Superior temporal gyrus (tissue), 1 donor: ENCODE measurements around the gene LY6G6C.

ENCODE experiments used
- DNase-seq: peaks from one replicate; pipeline ENCODE4 v3.0.0-alpha.2; 2016; ENCODE audit errors: extremely low spot score

Gene LY6G6C

GRCh38 chr6:31741815-31742214 is 20.3 kb upstream of the LY6G6C start:
- DNase-seq = no peak

GRCh38 chr6:31740397-31741223 is 19.1 kb upstream of the LY6G6C start:
- DNase-seq = no peak

- DNase-seq = peak; percentile 100
Observed at GRCh38 chr6:31739639-31740396, 18.3 kb upstream of the LY6G6C start, which contains the start of gene MSH5. MSH5 (plus strand) TSS chr6:31740005; CDS start chr6:31740467, 462 bp downstream.

- DNase-seq = no peak
Observed at GRCh38 chr6:31737991-31738979, 16.7 kb upstream of the LY6G6C start.

GRCh38 chr6:31737315-31737990 is 15.9 kb upstream of the LY6G6C start:
- DNase-seq = no peak

- DNase-seq = no peak
Observed at GRCh38 chr6:31736768-31737314, 15.3 kb upstream of the LY6G6C start.

GRCh38 chr6:31736021-31736767 is 14.6 kb upstream of the LY6G6C start, which contains the start of gene CLIC1:
CLIC1 (minus strand) TSS chr6:31736530; CDS start chr6:31736300, 230 bp downstream.
- DNase-seq = no peak

- no peak for DNase-seq
Observed at GRCh38 chr6:31734821-31735406, 13.4 kb upstream of the LY6G6C start.

GRCh38 chr6:31734247-31734820 is 12.8 kb upstream of the LY6G6C start:
- no peak for DNase-seq

- DNase-seq = no peak
Observed at GRCh38 chr6:31733734-31734133, 12.2 kb upstream of the LY6G6C start.

- no peak for DNase-seq
Observed at GRCh38 chr6:31732029-31732428, 10.5 kb upstream of the LY6G6C start.

GRCh38 chr6:31730631-31731086 is 9.1 kb upstream of the LY6G6C start:
- DNase-seq = no peak

- peak; percentile 64 for DNase-seq
Observed at GRCh38 chr6:31729979-31730630, 8.6 kb upstream of the LY6G6C start.

- DNase-seq = peak; percentile 79
Observed at GRCh38 chr6:31729515-31729978, 8.0 kb upstream of the LY6G6C start.

GRCh38 chr6:31728767-31729514 is 7.4 kb upstream of the LY6G6C start, which contains the start of gene DDAH2:
DDAH2 (minus strand) TSS chr6:31729299; CDS start chr6:31729161, 138 bp downstream.
- DNase-seq = no peak

GRCh38 chr6:31727717-31728671 is 6.4 kb upstream of the LY6G6C start:
- DNase-seq = no peak
